ENCODE data around the gene MAP3K14. TPM values are rescaled to one million over a fixed set of nuclear protein-coding genes. Genes with fewer than 3 reads are reported as not detected.
"Not testable (repeated sequence)": the region's sequence is repeated elsewhere in the genome, so short reads cannot be mapped to it uniquely, and the experiment has no call there.

The MAP3K14 gene
- total RNA-seq, 1 donor from 2014 or later = 0.34 TPM

GRCh38 chr17:45345554-45346215 is 28.9 kb upstream of the MAP3K14 start:
- Mint-ChIP-seq H3K4me1 (peaks cover 22% of the 10 kb centered on the region), H3K4me3 (no peak overlapping the region), H3K9me3 (no peaks in the 10 kb centered on the region), H3K27me3 (ENCODE audit: insufficient read depth, low read depth) (peaks cover 10% of the 10 kb centered on the region), H3K36me3 (peaks cover 2% of the 10 kb centered on the region), H3K27ac (no peak overlapping the region)
- Histone ChIP-seq H3K4me2 (no peak overlapping the region), H3K27me3 (no peaks in the 10 kb centered on the region), H3F3A (ENCODE audit: low read depth) (peaks cover 6% of the 10 kb centered on the region), H3K9me3 (ENCODE audit: low read depth) (no peaks in the 10 kb centered on the region), H3K36me3 (no peaks in the 10 kb centered on the region), H3K27ac (no peak overlapping the region), H3K4me1 (peaks cover 9% of the 10 kb centered on the region), H4K20me1 (ENCODE audit: low read depth) (no peaks in the 10 kb centered on the region), H3K4me3 (no peak overlapping the region), H2AFZ (replicated peaks) (no peak overlapping the region), H3K79me2 (ENCODE audit: low read depth) (no peaks in the 10 kb centered on the region), H3K9ac (no peak overlapping the region)
- DNase-seq (ENCODE audit: low spot score) = no peak
- TF ChIP-seq EZH2phosphoT487 (IDR thresholded peaks at IDR 0.05) (no peak), CTCF (IDR thresholded peaks at IDR 0.05) (no peak), EZH2 (IDR thresholded peaks at IDR 0.05) (no peak)

- H3K4me3 ChIP-seq = no peak overlapping the region
- no peak overlapping the region for H3K27ac ChIP-seq
- H3K36me3 ChIP-seq = no peaks in the 10 kb centered on the region
- no peaks in the 10 kb centered on the region for H4K20me1 ChIP-seq (ENCODE audit: low read depth)
- H3K27me3 Mint-ChIP-seq (ENCODE audit: insufficient read depth, low read depth) = peaks cover 10% of the 10 kb centered on the region
- no peak overlapping the region for H3K4me3 Mint-ChIP-seq
- no peaks in the 10 kb centered on the region for H3K9me3 Mint-ChIP-seq
- H3K9me3 ChIP-seq (ENCODE audit: low read depth) = no peaks in the 10 kb centered on the region
- no peak overlapping the region for H3K27ac Mint-ChIP-seq
- H3F3A ChIP-seq (ENCODE audit: low read depth) = peaks cover 6% of the 10 kb centered on the region
- DNase-seq (ENCODE audit: low spot score) = no peak
- H3K79me2 ChIP-seq (ENCODE audit: low read depth) = no peaks in the 10 kb centered on the region
- no peak overlapping the region for H2AFZ ChIP-seq (replicated peaks)
- peaks cover 9% of the 10 kb centered on the region for H3K4me1 ChIP-seq
- no peak overlapping the region for H3K4me2 ChIP-seq
- H3K27me3 ChIP-seq = no peaks in the 10 kb centered on the region
- peaks cover 22% of the 10 kb centered on the region for H3K4me1 Mint-ChIP-seq
- peaks cover 2% of the 10 kb centered on the region for H3K36me3 Mint-ChIP-seq
- H3K9ac ChIP-seq = no peak overlapping the region
- TF ChIP-seq CTCF (IDR thresholded peaks at IDR 0.05) = no peak
- no peak for TF ChIP-seq EZH2 (IDR thresholded peaks at IDR 0.05)
Observed at GRCh38 chr17:45345246-45345553, 28.4 kb upstream of the MAP3K14 start.

GRCh38 chr17:45343967-45344664 is 27.3 kb upstream of the MAP3K14 start:
- H3K4me3 ChIP-seq; DNase-seq (ENCODE audit: low spot score); H3K9me3 Mint-ChIP-seq; H3K4me2 ChIP-seq; H3K27ac ChIP-seq; H4K20me1 ChIP-seq (ENCODE audit: low read depth); H3K9me3 ChIP-seq (ENCODE audit: low read depth); H3K4me1 ChIP-seq; H3K27me3 ChIP-seq; H3K36me3 ChIP-seq; H3K36me3 Mint-ChIP-seq; H3K79me2 ChIP-seq (ENCODE audit: low read depth); H3K4me3 Mint-ChIP-seq; H2AFZ ChIP-seq (replicated peaks); H3F3A ChIP-seq (ENCODE audit: low read depth); H3K9ac ChIP-seq; H3K27ac Mint-ChIP-seq: not testable (repeated sequence)
- peaks cover 25% of the 10 kb centered on the region for H3K4me1 Mint-ChIP-seq
- peaks cover 14% of the 10 kb centered on the region for H3K27me3 Mint-ChIP-seq (ENCODE audit: insufficient read depth, low read depth)

- H3K4me3 Mint-ChIP-seq = no peak overlapping the region
- H3K4me3 ChIP-seq = no peak overlapping the region
- peaks cover 25% of the 10 kb centered on the region for H3K4me1 Mint-ChIP-seq
- H3K36me3 ChIP-seq = no peaks in the 10 kb centered on the region
- TF ChIP-seq CTCF (IDR thresholded peaks at IDR 0.05) (no peak), EZH2phosphoT487 (IDR thresholded peaks at IDR 0.05) (no peak), EZH2 (IDR thresholded peaks at IDR 0.05) (no peak)
- no peak overlapping the region for H3K9ac ChIP-seq
- no peaks in the 10 kb centered on the region for H4K20me1 ChIP-seq (ENCODE audit: low read depth)
- H3K4me2 ChIP-seq = no peak overlapping the region
- peaks cover 15% of the 10 kb centered on the region for H3K27me3 Mint-ChIP-seq (ENCODE audit: insufficient read depth, low read depth)
- no peaks in the 10 kb centered on the region for H3K27me3 ChIP-seq
- no peak for DNase-seq (ENCODE audit: low spot score)
- H3K79me2 ChIP-seq (ENCODE audit: low read depth) = no peaks in the 10 kb centered on the region
- H3K27ac Mint-ChIP-seq = no peak overlapping the region
- H3F3A ChIP-seq (ENCODE audit: low read depth) = peaks cover 6% of the 10 kb centered on the region
- no peaks in the 10 kb centered on the region for H3K9me3 Mint-ChIP-seq
- H3K9me3 ChIP-seq (ENCODE audit: low read depth) = no peaks in the 10 kb centered on the region
- no peak overlapping the region for H3K27ac ChIP-seq
- peaks cover 2% of the 10 kb centered on the region for H3K36me3 Mint-ChIP-seq
- peaks cover 9% of the 10 kb centered on the region for H3K4me1 ChIP-seq
- H2AFZ ChIP-seq (replicated peaks) = no peak overlapping the region
Observed at GRCh38 chr17:45342871-45343526, 26.2 kb upstream of the MAP3K14 start.

Data from neural progenitor cell (in vitro differentiated cells).